Uterus (tissue), 4 donors: ENCODE results near the gene FPR3. TPM values are rescaled to one million over a fixed set of nuclear protein-coding genes. Genes with fewer than 3 reads are reported as not detected.

Experiments
- DNase-seq, 2 donors: peaks; one replicate each; pipeline ENCODE4 v3.0.0-alpha.2; 2019 to 2020
- H3K27ac ChIP-seq, 2 donors: fragments of 200-600 bp; sonication (generic); 1 replicate in 1 of 2; 2 replicates in 1 of 2; pipeline ENCODE4 v1.5.1; 2016 to 2018
- H3K27me3 ChIP-seq, 2 donors: fragments of 200-600 bp; sonication (generic); one replicate each; pipeline ENCODE4 v1.5.1; 2018 to 2019; ENCODE audit warnings: control low read depth in 1 of 2
- H3K36me3 ChIP-seq, 2 donors: fragments of 200-600 bp; sonication (generic); one replicate each; pipeline ENCODE4 v1.5.1; 2019; ENCODE audit warnings: control low read depth in 1 of 2
- H3K4me1 ChIP-seq, 2 donors: fragments of 200-600 bp; sonication (generic); one replicate each; pipeline ENCODE4 v1.5.1; 2018 to 2019; ENCODE audit warnings: control low read depth in 1 of 2
- H3K4me3 ChIP-seq, 2 donors: fragments of 200-600 bp; sonication (generic); 1 replicate in 1 of 2; 2 replicates in 1 of 2; pipeline ENCODE4 v1.5.1; 2018 to 2019; ENCODE audit warnings: mild to moderate bottlenecking in 1 of 2
- H3K9me3 ChIP-seq, 2 donors: fragments of 200-600 bp; sonication (generic); one replicate each; pipeline ENCODE4 v1.5.1; 2019; ENCODE audit warnings: control low read depth in 1 of 2
- CTCF ChIP-seq, 4 experiments: fragments of 200-600 bp in 2 of 4; fragments of 450-650 bp in 2 of 4; sonication (generic) in 2 of 4; IDR thresholded peaks; one replicate each; pipeline ENCODE4 v1.5.1; 2016 to 2019; ENCODE audit warnings: antibody characterized with exemption in 4 of 4, mild to moderate bottlenecking in 2 of 4, moderate library complexity in 1 of 4
- POLR2A ChIP-seq, 2 donors: fragments of 450-650 bp; IDR thresholded peaks; one replicate each; pipeline ENCODE4 v1.6.1; 2016; ENCODE audit warnings: antibody characterized with exemption in 2 of 2, mild to moderate bottlenecking in 1 of 2, moderate library complexity in 1 of 2
- intact Hi-C: fragments of 100-400 bp; cut with DNase I; formaldehyde crosslinking; loops from one replicate; pipeline ENCODE4 v1.15.1; 2023; ENCODE audit warnings: low total_unique reads
- total RNA-seq, 4 donors: library from RNA; depleted of rRNA in 3 of 4; stranded (reverse); fragments of >200 nt in 3 of 4; gene quantifications; one replicate each; pipeline versions ENCODE4 v1.1.0 to v1.2.4, GENCODE V29; 2014 to 2023
- donor health status: DM: yes; HTN: yes; CAD: no.

The FPR3 gene
- total RNA-seq, 4 donors from 2014 or later: 1.2 to 5.6 (median 1.8) TPM; not detected in 1

- Histone ChIP-seq H3K36me3 (no peaks in the 10 kb centered on the region), H3K27me3 (no peaks in the 10 kb centered on the region), H3K4me1 (no peaks in the 10 kb centered on the region), H3K27ac (no peak overlapping the region), H3K9me3 (peaks cover 0 to 2% of the 10 kb centered on the region in 2 donors), H3K4me3 (no peak overlapping the region)
- DNase-seq: no peak
- TF ChIP-seq POLR2A (IDR thresholded peaks at IDR 0.05) (no peak), CTCF (IDR thresholded peaks at IDR 0.05) (no peak)
- intact Hi-C loops: no loop called here
These were observed 6.9 kb upstream of the FPR3 start for GRCh38 chr19:51788029-51788428.

GRCh38 chr19:51789061-51789795, 5.7 kb upstream of the FPR3 start:
- Histone ChIP-seq H3K27me3 (no peaks in the 10 kb centered on the region), H3K9me3 (peaks cover 0 to 4% of the 10 kb centered on the region in 2 donors), H3K4me1 (no peaks in the 10 kb centered on the region), H3K27ac (no peak overlapping the region), H3K36me3 (no peaks in the 10 kb centered on the region), H3K4me3 (no peak overlapping the region)
- intact Hi-C loops: no loop called here
- TF ChIP-seq CTCF (IDR thresholded peaks at IDR 0.05) (no peak), POLR2A (IDR thresholded peaks at IDR 0.05) (no peak)
- DNase-seq: no peak

GRCh38 chr19:51792932-51793331, 2.0 kb upstream of the FPR3 start:
- TF ChIP-seq POLR2A (IDR thresholded peaks at IDR 0.05) (no peak), CTCF (IDR thresholded peaks at IDR 0.05) (no peak)
- H3K9me3 ChIP-seq: peaks cover 0 to 4% of the 10 kb centered on the region in 2 donors
- no peak overlapping the region for H3K27ac ChIP-seq
- DNase-seq: no peak
- no peaks in the 10 kb centered on the region for H3K36me3 ChIP-seq
- no peak overlapping the region for H3K4me3 ChIP-seq
- H3K27me3 ChIP-seq: no peaks in the 10 kb centered on the region
- no peaks in the 10 kb centered on the region for H3K4me1 ChIP-seq
- intact Hi-C loops: no loop called here

GRCh38 chr19:51793994-51794393, 963 bp upstream of the FPR3 start:
- Histone ChIP-seq H3K9me3 (peaks cover 0 to 4% of the 10 kb centered on the region in 2 donors), H3K4me1 (peaks cover 0 to 2% of the 10 kb centered on the region in 2 donors), H3K4me3 (no peak overlapping the region), H3K36me3 (no peaks in the 10 kb centered on the region), H3K27me3 (no peaks in the 10 kb centered on the region), H3K27ac (no peak overlapping the region)
- TF ChIP-seq CTCF (IDR thresholded peaks at IDR 0.05) (no peak), POLR2A (IDR thresholded peaks at IDR 0.05) (no peak)
- intact Hi-C loops: no loop called here
- no peak for DNase-seq

GRCh38 chr19:51796195-51796679, 1.3 kb downstream of the FPR3 start:
- no peak overlapping the region for H3K4me3 ChIP-seq
- no peak overlapping the region for H3K27ac ChIP-seq
- TF ChIP-seq CTCF (IDR thresholded peaks at IDR 0.05): no peak
- TF ChIP-seq POLR2A (IDR thresholded peaks at IDR 0.05): no peak

More at GRCh38 chr19:51796195-51796679, 1.3 kb downstream of the FPR3 start:
- intact Hi-C loops: no loop called here
- H3K9me3 ChIP-seq: peaks cover 0 to 4% of the 10 kb centered on the region in 2 donors
- no peaks in the 10 kb centered on the region for H3K36me3 ChIP-seq
- no peaks in the 10 kb centered on the region for H3K27me3 ChIP-seq
- no peak for DNase-seq
- peaks cover 4 to 8% of the 10 kb centered on the region in 2 donors for H3K4me1 ChIP-seq
